Stimulated activated CD4-positive, alpha-beta T cell treated with anti-CD3 and anti-CD28 coated beads, TNF-alpha, amount 100 ng/mL, for 4 hours (primary cell): ENCODE data around the gene CELA1.
"Not testable (repeated sequence)": the region's sequence is repeated elsewhere in the genome, so short reads cannot be mapped to it uniquely, and the experiment has no call there.

Experiments
- DNase-seq, 3 experiments: peaks; one replicate each; pipeline ENCODE4 v3.0.0-alpha.2; 2020; ENCODE audit warnings: low read depth in 3 of 3

The CELA1 gene

DNA sequence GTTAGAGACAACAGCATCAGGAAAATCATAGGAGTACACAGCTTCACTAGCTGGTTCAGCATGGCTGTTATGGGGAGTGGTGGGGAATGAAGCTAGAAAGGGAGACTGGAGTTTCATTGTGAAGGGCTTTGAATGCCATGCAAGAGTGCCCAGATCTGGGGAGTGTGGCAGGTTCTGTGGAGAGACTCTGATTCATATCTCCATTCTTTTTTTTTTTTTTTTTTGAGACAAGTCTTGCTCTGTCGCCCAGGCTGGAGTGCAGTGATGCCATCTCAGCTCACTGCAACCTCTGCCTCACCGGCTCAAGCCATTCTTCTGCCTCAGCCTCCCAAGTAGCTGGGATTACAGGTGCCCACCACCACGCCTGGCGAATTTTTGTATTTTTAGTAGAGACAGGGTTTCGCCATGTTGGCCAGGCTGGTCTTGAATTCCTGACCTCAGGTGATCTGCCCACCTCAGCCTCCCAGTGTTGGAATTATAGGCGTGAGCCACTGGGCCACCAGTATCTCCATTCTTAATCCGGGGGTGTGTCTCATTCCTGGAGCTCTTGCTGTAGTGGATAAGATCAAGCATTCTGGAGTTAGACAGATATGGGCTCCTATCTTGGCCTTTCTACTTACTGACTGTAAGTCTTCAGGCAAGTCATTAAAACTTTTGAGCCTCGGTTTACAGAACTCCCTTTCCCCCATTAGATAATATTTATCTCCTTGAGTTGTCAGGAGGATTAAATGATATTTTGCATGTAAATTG lies 28.2 kb downstream of the CELA1 start:
- not testable (repeated sequence) for DNase-seq

DNA sequence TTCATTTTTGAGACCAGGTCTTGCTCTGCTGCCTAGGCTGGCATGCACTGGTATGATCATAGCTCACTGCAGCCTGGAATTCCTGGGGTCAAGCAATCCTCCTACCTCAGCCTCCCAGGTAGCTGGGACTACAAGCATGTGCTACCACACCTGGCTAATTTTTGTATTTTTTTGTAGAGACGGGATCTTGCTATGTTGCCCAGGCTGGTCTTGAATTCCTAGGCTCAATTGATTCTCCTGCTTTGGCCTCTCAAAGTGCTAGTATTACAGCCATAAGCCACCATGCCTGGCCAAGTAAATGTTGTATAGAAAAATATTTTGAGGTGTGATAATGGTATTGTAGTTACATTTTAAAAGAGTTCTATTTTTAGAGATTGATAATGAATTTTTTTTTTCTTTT lies 35.1 kb downstream of the CELA1 start:
- DNase-seq = no peak

DNA sequence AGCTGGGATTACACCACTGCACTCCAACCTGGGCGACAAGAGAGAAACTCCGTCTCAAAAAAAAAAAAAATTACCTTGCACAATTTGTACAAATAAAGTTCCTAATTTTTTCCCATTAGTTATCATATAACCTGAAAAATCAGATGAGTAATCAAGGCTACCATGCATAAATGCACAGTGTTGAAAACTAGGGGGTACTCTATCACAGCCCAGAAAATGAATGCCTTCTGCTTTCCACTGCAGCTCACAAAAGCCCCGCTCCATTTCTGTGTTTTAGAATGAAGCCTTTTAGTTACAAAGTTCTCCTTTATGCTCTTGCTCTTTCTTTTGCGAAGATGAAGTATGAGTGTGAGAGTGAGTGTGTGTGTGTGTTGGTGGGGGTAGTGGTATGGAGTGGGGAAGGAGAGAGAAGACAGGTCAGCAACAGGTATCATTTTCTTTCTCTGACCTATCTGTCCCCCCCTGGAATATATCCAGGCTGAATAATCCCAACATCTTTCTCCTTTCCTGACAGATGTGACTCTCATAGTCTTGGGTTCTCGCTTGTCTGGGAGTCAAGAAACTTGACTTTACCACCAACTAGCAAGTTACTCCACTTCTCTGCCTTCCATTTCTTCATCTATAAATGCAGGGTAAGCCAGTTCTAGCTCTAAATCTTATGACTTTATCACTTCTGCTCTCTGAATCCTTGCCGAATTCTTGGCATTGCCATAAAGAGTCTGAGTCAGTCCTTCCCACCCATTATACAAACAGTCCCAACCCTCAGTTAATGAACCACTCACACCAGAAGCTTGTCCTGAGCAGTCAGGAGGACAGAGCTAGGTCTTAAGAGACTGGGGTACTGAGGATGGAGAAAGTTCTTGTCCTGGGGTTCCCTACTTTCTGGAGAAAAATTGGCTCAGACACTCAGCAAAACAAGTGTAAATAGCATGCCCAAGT lies 38.6 kb downstream of the CELA1 start:
- no peak for DNase-seq

DNA sequence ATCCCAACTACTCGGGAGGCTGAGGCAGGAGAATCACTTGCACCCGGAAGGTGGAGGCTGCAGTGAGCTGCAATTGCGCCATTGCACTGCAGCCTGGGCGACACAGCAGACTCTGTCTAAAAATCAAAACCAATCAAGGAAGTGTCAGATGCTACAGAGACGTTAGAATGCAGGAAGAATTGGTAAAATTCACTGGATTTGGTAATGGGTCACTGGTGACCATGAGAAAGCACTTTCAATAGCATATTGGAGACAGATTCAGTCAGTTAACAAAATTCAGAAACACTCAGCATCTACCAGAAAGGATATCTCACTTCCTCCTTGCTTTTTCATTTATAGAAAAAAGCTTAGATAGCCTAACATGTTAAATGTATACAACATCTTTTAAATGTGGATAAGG lies 40.0 kb downstream of the CELA1 start:
- no peak for DNase-seq

DNA sequence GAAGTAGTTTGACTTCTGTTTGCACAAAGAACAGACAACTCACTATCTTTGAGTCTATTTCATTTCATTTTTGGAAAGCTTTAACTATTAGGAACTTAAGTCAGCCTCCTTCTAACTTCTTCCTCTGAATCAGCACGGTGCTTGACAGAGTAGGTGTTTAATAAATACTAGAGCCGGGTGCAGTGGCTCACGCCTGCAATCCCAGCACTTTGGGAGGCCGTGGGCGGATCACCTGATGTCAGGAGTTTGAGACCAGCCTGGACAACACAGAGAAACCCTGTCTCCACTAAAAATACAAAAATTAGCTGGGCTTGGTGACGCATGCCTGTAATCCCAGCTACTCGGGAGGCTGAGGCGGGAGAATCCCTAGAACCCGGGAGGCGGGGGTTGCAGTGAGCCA lies 45.7 kb downstream of the CELA1 start:
- not testable (repeated sequence) for DNase-seq

DNA sequence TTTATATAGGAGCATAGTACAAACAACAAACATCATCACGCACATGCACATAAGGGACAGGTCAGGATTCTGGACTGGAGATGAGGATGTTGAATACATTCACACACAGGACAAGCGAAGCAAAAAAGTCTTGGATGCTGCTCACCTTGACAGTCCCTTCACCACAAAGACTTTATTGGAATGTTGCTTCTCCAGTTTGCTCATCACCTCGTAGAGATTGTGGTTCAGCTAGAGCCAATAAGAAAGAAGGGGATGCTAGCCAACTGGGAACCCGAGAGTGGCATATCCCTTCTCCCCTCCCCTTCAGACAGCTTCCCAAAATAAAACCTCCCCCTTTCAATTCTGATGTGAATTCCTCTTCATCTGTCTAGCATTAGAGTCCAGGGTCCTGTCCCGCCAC lies 50.8 kb downstream of the CELA1 start:
- no peak for DNase-seq

DNA sequence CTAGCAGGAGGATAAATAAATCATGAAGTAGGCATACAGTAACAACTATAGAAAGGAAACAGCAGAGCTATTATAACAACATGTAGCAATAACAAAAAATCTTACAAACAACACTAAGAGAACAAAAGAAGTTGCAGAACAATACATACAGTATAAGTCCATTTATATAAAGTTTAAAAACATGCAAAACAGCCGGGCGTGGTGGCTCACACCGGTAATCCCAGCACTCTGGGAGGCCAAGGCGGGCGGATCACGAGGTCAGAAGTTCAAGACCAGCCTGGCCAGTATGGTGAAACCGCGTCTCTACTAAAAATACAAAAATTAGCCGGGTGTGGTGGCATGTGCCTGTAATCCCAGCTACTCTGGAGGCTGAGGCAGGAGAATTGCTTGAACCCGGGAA lies 52.4 kb downstream of the CELA1 start:
- DNase-seq = not testable (repeated sequence)

DNA sequence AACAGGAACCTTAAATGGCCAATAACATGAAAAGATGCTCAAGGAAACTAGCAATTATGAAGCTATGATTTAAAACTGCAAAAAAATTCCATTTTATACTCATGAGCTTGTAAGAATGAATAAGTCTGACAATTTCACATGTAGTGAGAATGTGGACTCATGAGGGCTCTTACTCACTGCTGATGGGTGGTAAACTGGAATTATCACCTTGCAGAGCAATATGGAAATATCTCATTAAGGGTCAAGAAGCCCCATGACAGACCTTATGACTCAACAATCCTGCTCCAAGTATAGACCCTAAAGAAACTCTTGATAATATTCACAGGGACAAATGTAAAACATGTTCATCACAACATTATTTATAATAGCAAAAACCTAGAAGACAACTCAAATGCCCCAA lies 52.8 kb downstream of the CELA1 start:
- DNase-seq = no peak

DNA sequence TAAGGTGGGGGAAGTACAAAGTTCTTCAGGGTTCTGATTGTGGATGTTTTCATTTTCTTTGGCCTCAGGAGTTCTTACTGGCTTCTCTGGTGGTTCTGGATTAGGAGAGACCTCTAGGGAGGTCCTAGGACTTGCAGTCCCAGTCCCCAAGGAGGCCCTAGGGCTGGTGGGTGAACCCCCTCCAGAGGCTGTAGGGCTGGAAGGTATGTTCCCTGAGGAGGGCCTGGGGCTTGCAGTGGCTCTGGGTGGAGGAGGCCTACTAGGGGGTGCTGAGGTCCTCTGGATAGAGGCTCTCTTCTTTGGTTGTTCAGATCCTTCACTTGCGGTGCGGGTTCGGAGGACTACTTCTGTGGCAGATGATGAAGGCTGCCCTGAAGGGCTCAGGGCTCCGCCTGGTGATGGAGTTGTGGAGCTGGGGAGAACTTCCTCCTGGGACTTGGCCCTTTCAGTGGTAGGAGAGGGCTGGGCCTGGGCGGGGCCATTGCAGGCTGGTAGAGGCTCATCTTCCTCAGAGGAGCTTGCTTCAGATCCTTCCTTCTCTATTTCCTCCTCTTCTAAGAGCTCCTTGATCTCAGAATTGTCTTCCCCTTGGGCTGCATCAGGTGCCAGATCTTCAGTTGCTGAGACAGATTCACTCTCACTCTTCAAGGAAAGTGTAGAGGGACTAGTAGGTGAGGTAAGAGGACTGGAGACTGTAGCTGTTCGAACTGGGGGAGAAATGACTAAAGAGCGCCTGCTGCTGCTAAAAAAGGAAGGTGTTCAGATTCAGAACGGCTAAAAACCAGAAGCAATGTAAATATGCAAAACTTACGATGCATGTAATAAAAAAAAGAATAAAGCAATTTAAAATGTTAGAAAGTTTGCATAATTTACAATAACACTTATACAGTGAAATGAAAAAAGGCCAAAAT lies 54.6 kb downstream of the CELA1 start:
- not testable (repeated sequence) for DNase-seq

DNA sequence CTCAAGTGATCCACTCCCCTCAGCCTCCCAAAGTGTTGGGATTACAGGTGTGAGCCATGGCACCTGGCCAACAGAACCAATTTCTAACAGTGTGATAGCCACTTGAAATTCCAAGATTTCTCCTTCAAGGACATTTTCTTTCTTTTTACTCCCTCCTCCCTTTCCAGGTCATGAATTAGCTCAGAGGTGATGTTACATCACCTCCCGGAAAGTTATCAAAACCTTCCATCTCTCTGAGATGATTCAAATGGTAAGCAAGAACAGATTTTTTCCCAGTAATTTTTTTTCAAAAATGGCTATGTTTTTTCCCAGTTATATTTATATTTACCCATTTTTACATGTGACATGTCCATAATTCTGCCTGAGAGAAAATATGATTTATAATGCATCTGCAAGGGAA lies 60.6 kb downstream of the CELA1 start:
- DNase-seq = no peak

DNA sequence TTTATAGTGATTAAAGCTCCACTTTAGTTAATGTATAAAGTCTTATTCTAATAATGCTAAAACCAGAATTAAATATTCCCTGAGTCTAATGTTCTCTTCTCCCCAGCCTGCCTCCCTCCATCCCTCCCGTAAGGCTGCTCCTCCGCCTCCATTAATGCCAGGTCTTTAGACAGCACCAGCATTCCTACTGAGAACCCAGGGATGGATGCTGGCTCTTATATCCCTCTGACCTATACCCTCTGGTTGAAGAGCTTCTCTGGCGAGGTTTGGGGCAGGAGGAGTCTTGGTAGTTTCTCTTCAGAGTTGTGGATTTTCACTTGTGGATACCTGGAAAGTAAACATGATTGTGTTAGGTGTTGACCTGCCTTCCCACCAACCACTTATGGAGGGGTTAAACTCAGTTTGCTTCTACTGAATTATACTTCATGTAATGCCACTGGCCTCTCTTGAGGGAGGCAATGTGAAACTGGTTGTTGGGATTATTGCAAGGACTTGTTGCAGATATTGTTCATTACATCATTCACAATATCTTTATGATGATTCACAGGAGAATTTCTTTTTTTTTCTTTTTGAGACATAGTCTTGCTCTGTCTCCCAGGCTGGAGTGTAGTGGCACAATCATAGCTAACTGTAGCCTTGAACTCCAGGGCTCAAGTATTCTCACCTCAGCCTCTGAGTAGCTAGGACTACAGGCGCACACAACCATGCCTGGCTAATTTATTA lies 65.1 kb downstream of the CELA1 start:
- DNase-seq = no peak
